ENCODE measurements around the gene MEX3C. TPM values are rescaled to one million over a fixed set of nuclear protein-coding genes. Genes with fewer than 3 reads are reported as not detected.

The MEX3C gene
- total and polyA plus RNA-seq, 8 donors = 7.2 to 45.2 (median 16.6) TPM

GRCh38 chr18:51133580-51134160 is 63.8 kb downstream of the MEX3C start:
- no peak for TF ChIP-seq POLR2A (IDR thresholded peaks at IDR 0.05)
- TF ChIP-seq CTCF (IDR thresholded peaks at IDR 0.05) = no peak
- TF ChIP-seq POLR2AphosphoS5 (IDR thresholded peaks at IDR 0.05) = no peak
- no peak for TF ChIP-seq EP300 (IDR thresholded peaks at IDR 0.05)
- Histone ChIP-seq H3K27me3 (no peaks in the 10 kb centered on the region), H3K4me3 (no peak overlapping the region), H3K9me3 (no peaks in the 10 kb centered on the region), H3K36me3 (no peaks in the 10 kb centered on the region), H3K27ac (no peak overlapping the region), H3K4me1 (no peaks in the 10 kb centered on the region)
- no peak for DNase-seq
- WGBS, 5 donors = 51 to 71% (median 61%) methylated on average over 12 of the region's 12 CpGs
- intact Hi-C loops (cut with DNase I; ENCODE audit: low total_unique reads) = no loop called here

DNA sequence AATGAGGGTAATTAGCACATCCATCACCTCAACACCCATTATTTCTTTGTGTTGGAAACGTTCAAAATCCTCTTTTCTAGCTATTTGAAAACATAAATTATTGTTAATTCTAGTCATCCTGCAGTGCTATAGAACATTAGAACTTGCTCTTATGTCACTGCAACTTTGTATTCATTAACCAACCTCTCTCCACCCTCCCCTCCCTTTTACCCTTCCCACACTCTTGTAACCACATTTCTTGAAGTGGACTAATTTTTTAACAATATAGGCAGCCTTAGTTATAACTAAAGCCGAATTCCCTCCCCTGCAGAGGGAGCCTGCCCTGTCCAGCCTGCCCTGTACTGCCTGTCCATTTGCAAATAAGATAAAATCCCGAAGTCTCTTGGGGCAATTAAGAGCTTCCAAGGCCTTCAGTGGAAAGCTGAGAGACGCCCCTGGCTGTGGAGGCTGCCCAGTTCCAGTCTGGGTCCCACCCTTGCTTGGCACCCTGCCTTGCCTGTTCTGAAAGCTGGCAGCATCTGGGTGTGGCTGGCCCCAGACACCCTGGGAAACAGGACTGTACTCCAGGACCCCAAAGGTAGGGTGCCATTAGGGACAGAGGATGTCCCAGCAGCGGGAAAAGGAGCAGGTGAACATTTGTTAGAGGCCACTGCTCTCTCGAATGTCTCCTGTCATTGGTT is 65.1 kb downstream of the MEX3C start:
- H3K9me3 ChIP-seq = no peaks in the 10 kb centered on the region
- no peaks in the 10 kb centered on the region for H3K4me1 ChIP-seq
- TF ChIP-seq POLR2A (IDR thresholded peaks at IDR 0.05) = no peak
- no peak for TF ChIP-seq POLR2AphosphoS5 (IDR thresholded peaks at IDR 0.05)
- TF ChIP-seq EP300 (IDR thresholded peaks at IDR 0.05) = no peak
- no peak for TF ChIP-seq CTCF (IDR thresholded peaks at IDR 0.05)
- intact Hi-C loops (cut with DNase I; ENCODE audit: low total_unique reads) = no loop called here
- H3K4me3 ChIP-seq = no peak overlapping the region
- 55 to 74% (median 62%) methylated on average over 6 of the region's 6 CpGs for WGBS, 5 donors
- DNase-seq = peak in 1 of 2 donors; percentile 11
- H3K27ac ChIP-seq = no peak overlapping the region
- H3K27me3 ChIP-seq = no peaks in the 10 kb centered on the region
- no peaks in the 10 kb centered on the region for H3K36me3 ChIP-seq

GRCh38 chr18:51128533-51128932 is 68.9 kb downstream of the MEX3C start:
- WGBS, 5 donors = 83 to 90% (median 87%) methylated on average over 4 of the region's 4 CpGs
- H3K27ac ChIP-seq = no peak overlapping the region
- no peak overlapping the region for H3K4me3 ChIP-seq
- no peaks in the 10 kb centered on the region for H3K27me3 ChIP-seq
- no peaks in the 10 kb centered on the region for H3K36me3 ChIP-seq
- TF ChIP-seq POLR2A (IDR thresholded peaks at IDR 0.05) (no peak), EP300 (IDR thresholded peaks at IDR 0.05) (no peak), POLR2AphosphoS5 (IDR thresholded peaks at IDR 0.05) (no peak), CTCF (IDR thresholded peaks at IDR 0.05) (no peak)
- DNase-seq = no peak
- H3K9me3 ChIP-seq = no peaks in the 10 kb centered on the region
- no peaks in the 10 kb centered on the region for H3K4me1 ChIP-seq
- intact Hi-C loops (cut with DNase I; ENCODE audit: low total_unique reads) = no loop called here

GRCh38 chr18:51127664-51128063 is 69.8 kb downstream of the MEX3C start:
- no peak overlapping the region for H3K27ac ChIP-seq
- no peak for TF ChIP-seq POLR2A (IDR thresholded peaks at IDR 0.05)
- TF ChIP-seq CTCF (IDR thresholded peaks at IDR 0.05) = no peak
- TF ChIP-seq POLR2AphosphoS5 (IDR thresholded peaks at IDR 0.05) = no peak
- TF ChIP-seq EP300 (IDR thresholded peaks at IDR 0.05) = no peak
- no peak overlapping the region for H3K4me3 ChIP-seq
- DNase-seq = no peak
- no peaks in the 10 kb centered on the region for H3K27me3 ChIP-seq
- intact Hi-C loops (cut with DNase I; ENCODE audit: low total_unique reads) = no loop called here
- no peaks in the 10 kb centered on the region for H3K36me3 ChIP-seq
- H3K9me3 ChIP-seq = no peaks in the 10 kb centered on the region
- no peaks in the 10 kb centered on the region for H3K4me1 ChIP-seq
- 24 to 49% (median 44%) methylated on average over 3 of the region's 3 CpGs for WGBS, 5 donors

Measured in stomach (tissue), 9 donors.